Ishikawa (cell line): Measurements from ENCODE around the gene LAYN.

Experiments
- CEBPB ChIP-seq: IDR thresholded peaks from 2 replicates; pipeline ENCODE4 v1.6.1; 2012
- CREB1 ChIP-seq: IDR thresholded peaks from 2 replicates; pipeline ENCODE4 v1.6.1; 2012; ENCODE audit warnings: low read depth
- EGR1 ChIP-seq: IDR thresholded peaks from 2 replicates; pipeline ENCODE4 v1.6.1; 2012
- EP300 ChIP-seq: IDR thresholded peaks from 2 replicates; pipeline ENCODE4 v1.6.1; 2012; ENCODE audit warnings: borderline replicate concordance
- FOXM1 ChIP-seq: IDR thresholded peaks from 2 replicates; pipeline ENCODE4 v1.6.1; 2012; ENCODE audit warnings: low read depth, borderline replicate concordance
- MAX ChIP-seq: IDR thresholded peaks from 2 replicates; pipeline ENCODE4 v1.6.1; 2012
- NFIC ChIP-seq: IDR thresholded peaks from 2 replicates; pipeline ENCODE4 v1.6.1; 2012
- RAD21 ChIP-seq: IDR thresholded peaks from 2 replicates; pipeline ENCODE4 v1.6.1; 2012; ENCODE audit warnings: low read depth
- TAF1 ChIP-seq: IDR thresholded peaks from 2 replicates; pipeline ENCODE4 v1.6.1; 2012; ENCODE audit warnings: low read depth, mild to moderate bottlenecking
- TCF12 ChIP-seq: IDR thresholded peaks from 2 replicates; pipeline ENCODE4 v1.6.1; 2012; ENCODE audit warnings: low read depth
- TEAD4 ChIP-seq: IDR thresholded peaks from 2 replicates; pipeline ENCODE4 v1.6.1; 2012
- YY1 ChIP-seq: IDR thresholded peaks from 2 replicates; pipeline ENCODE4 v1.6.1; 2012; ENCODE audit warnings: low read depth
- ZBTB7A ChIP-seq: IDR thresholded peaks from 2 replicates; pipeline ENCODE4 v1.6.1; 2012; ENCODE audit warnings: low read depth
- TF ChIP-seq, protein P1 (sequence below): IDR thresholded peaks from 2 replicates; pipeline ENCODE4 v1.6.1; 2012
- TF ChIP-seq, protein P2 (sequence below): IDR thresholded peaks from 2 replicates; pipeline ENCODE4 v1.6.1; 2012; ENCODE audit warnings: low read depth, mild to moderate bottlenecking

The LAYN gene

DNA sequence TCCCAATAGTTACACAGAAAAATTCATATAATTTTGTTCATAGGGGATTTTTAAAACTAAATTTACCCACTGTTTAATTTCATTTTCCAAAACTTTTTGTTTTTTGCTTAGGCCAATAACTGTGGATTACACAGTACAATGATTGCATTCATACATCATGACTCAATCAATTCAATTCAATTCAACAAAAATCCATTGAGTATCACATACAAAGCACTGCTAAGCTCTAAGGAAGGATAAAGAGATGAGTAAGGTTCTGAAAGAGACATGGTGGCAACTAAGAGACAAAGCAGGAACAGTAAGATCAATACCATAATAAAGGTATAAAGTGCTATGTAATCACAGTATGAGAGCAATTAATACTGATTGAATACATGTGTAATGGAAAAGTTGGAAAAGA, 9.4 kb upstream of the LAYN start:
- no peak for TF ChIP-seq TCF12
- TF ChIP-seq TAF1, result no peak
- TF ChIP-seq EGR1, result no peak
- no peak for TF ChIP-seq NFIC
- TF ChIP-seq CREB1, result no peak
- TF ChIP-seq TEAD4, result no peak
- no peak for TF ChIP-seq FOXM1
- TF ChIP-seq CEBPB, result no peak
- TF ChIP-seq YY1, result no peak
- TF ChIP-seq, protein P1, sequence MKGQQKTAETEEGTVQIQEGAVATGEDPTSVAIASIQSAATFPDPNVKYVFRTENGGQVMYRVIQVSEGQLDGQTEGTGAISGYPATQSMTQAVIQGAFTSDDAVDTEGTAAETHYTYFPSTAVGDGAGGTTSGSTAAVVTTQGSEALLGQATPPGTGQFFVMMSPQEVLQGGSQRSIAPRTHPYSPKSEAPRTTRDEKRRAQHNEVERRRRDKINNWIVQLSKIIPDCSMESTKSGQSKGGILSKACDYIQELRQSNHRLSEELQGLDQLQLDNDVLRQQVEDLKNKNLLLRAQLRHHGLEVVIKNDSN, result no peak
- TF ChIP-seq ZBTB7A, result no peak

- TF ChIP-seq FOXM1 (no peak), TAF1 (no peak), TCF12 (no peak), RAD21 (no peak)
Measured at GRCh38 chr11:111531687-111532364, 8.7 kb upstream of the LAYN start.

- no peak for TF ChIP-seq EP300
- TF ChIP-seq MAX, result no peak
- TF ChIP-seq, protein P2, sequence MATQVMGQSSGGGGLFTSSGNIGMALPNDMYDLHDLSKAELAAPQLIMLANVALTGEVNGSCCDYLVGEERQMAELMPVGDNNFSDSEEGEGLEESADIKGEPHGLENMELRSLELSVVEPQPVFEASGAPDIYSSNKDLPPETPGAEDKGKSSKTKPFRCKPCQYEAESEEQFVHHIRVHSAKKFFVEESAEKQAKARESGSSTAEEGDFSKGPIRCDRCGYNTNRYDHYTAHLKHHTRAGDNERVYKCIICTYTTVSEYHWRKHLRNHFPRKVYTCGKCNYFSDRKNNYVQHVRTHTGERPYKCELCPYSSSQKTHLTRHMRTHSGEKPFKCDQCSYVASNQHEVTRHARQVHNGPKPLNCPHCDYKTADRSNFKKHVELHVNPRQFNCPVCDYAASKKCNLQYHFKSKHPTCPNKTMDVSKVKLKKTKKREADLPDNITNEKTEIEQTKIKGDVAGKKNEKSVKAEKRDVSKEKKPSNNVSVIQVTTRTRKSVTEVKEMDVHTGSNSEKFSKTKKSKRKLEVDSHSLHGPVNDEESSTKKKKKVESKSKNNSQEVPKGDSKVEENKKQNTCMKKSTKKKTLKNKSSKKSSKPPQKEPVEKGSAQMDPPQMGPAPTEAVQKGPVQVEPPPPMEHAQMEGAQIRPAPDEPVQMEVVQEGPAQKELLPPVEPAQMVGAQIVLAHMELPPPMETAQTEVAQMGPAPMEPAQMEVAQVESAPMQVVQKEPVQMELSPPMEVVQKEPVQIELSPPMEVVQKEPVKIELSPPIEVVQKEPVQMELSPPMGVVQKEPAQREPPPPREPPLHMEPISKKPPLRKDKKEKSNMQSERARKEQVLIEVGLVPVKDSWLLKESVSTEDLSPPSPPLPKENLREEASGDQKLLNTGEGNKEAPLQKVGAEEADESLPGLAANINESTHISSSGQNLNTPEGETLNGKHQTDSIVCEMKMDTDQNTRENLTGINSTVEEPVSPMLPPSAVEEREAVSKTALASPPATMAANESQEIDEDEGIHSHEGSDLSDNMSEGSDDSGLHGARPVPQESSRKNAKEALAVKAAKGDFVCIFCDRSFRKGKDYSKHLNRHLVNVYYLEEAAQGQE, result no peak
Measured at GRCh38 chr11:111532365-111532709, 8.2 kb upstream of the LAYN start.

DNA sequence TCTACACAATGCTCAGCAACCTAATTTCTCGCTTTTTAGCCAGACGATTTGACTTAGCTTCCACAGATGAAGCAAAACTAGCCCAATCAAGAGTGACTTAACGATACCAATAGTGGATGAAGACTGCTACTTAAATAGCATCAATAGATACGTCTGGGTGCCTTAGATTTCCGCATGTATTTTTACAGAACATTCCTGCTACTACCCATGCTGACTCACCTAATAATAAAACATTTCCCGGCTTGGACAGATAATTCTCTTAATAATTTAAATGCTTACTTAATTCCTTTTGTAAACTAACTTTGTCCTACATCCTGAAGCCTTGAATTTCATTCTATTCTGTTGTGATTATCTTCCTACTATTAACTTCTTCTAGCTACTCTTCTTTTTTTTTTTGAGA, 5.2 kb upstream of the LAYN start:
- no peak for TF ChIP-seq MAX
- no peak for TF ChIP-seq TEAD4
- TF ChIP-seq, protein P2, result no peak
- no peak for TF ChIP-seq EGR1
- no peak for TF ChIP-seq YY1
- TF ChIP-seq, protein P1, result no peak
- no peak for TF ChIP-seq RAD21

GRCh38 chr11:111537336-111537860, 3.1 kb upstream of the LAYN start:
- no peak for TF ChIP-seq NFIC
- TF ChIP-seq TEAD4, result no peak
- TF ChIP-seq CEBPB, result no peak
- TF ChIP-seq, protein P1, result no peak

DNA sequence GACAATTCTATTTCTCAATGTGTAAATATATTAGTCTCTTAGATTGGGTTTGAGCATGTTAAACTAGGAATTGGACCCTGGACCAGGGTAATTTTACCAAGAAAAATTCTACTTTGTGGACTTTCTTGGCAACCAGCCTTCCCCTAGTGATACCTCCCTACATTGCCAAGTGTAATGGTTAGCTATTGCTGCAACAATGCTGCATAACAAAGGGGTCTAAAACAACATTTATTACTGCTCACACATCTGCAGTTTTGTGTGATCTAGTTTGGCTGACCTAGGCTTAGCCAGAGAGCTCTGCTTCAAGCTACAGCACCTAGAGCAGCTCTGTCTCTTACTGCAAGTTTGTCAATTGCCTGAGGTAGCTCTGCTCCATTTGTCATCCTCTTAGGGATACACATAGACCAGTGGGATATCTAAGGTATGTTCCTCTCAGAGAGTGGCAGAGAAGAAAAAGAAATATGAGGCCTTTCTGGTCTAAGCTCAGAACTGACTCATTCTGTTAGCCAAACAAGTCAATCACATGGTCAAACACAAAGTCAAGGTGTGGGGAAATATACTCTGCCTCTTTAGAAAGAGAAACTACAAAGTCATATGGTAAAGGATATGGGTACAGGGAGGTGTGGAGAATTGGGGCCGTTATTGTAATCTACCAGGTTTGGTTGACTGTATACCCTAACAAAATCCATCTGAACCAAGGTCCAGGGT, 2.0 kb upstream of the LAYN start:
- TF ChIP-seq TEAD4 (no peak), MAX (no peak), EGR1 (no peak), FOXM1 (no peak), TCF12 (no peak), TAF1 (no peak), RAD21 (no peak), ZBTB7A (no peak)
- TF ChIP-seq, protein P2, result no peak
